Erythroblast (primary cell): ENCODE results near the gene FAM20C.
"Not testable (repeated sequence)": the region's sequence is repeated elsewhere in the genome, so short reads cannot be mapped to it uniquely, and the experiment has no call there.

Experiments used
- DNase-seq, 2 experiments: peaks; one replicate each; lab custom pipeline; 2025; lab: John Stamatoyannopoulos, UW
- GATA1 ChIP-seq: IDR thresholded peaks from 2 replicates; pipeline ENCODE4 v1.6.1; 2011; ENCODE audit warnings: low read depth, mild to moderate bottlenecking, control low read depth, low read length, moderate library complexity
- POLR2A ChIP-seq: IDR thresholded peaks from 2 replicates; pipeline ENCODE4 v1.6.1; 2011; ENCODE audit warnings: mild to moderate bottlenecking, low read length

FAM20C gene

DNA sequence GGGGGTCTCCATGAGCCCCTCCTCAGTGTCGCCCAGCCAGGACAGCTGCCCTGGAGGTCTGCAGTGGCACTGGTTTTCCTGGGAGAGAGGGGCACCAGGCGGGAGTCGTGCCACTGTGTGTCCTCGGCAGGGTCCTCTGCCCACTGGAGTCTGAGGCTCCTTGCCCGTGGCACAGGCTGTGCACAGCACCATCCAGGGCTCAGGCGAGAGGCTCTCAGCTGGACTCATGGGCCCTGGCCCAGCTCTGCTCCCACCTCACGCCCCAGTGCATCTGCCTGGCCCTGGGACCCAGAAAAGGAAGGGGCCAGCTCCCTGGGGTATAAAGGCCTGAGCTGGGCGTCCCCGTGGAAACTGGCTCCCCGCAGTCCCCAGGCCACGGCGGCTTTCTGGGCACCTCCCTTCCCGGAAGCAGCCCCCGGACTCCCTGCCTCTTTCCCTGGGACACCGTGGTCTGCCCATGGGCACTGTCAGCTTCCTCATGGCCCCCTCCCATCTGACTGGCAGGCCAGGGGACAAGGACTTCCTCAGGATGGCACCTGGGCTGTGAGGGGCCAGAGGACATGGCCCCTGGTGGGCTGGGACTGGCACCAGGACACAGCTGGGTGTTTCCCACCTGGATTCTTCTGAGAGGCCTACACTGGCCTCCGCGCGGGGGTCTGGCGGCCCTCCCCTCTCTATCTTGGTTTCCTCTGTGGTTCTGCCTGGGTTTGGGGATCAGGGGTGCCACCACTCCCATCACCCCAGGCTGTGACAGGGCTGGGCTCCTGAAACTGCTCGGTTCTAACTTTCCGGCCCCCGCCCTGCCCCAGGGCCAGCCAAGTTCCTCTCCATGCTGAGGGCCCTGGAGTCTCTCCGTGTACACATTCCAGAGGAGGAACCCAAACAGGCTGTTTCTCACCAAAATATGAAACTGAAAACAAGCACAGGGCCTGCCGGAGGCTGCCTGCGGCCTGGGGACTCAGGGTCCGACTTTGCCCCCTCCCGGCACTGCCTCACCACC lies 103.1 kb downstream of the FAM20C start:
- no peak for DNase-seq
- TF ChIP-seq POLR2A (no peak), GATA1 (no peak)

DNA sequence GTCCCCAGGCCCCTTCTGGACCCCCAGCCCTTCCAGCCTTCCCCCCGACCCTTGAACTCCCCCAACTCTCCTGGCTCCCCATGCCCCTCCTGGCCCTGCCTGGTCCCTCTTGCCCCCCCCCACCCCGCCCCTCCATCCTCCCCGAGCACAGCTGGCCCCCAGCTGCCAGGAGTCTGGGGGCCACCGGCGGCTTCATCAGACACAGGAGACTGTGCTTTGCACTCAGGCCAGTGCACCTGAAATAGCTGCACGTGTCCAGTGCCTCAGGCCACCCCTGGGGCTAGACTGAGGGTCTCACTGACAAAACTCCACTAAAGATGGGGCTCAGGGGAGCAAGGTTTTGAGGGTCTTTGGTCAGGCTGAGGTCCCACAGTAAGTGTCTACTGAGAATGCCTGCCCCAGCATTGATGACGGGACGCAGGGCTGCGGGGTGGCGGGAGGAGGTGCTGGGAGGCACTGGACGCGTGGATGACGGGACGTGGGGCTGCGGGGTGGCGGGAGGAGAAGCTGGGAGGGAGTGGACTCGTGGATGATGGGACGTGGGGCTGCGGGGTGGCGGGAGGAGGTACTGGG lies 104.1 kb downstream of the FAM20C start:
- no peak for DNase-seq
- no peak for TF ChIP-seq GATA1
- no peak for TF ChIP-seq POLR2A

DNA sequence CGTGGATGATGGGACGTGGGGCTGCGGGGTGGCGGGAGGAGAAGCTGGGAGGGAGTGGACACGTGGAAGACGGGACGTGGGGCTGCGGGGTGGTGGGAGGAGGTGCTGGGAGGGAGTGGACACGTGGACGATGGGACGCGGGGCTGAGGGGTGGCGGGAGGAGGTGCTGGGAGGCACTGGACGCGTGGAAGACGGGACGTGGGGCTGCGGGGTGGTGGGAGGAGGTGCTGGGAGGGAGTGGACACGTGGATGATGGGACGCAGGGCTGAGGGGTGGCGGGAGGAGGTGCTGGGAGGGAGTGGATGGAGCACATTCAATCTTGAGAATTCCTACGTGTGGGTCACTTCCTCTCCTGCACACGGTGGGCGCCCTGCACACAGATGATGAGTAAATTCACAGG lies 104.8 kb downstream of the FAM20C start:
- DNase-seq: not testable (repeated sequence)

DNA sequence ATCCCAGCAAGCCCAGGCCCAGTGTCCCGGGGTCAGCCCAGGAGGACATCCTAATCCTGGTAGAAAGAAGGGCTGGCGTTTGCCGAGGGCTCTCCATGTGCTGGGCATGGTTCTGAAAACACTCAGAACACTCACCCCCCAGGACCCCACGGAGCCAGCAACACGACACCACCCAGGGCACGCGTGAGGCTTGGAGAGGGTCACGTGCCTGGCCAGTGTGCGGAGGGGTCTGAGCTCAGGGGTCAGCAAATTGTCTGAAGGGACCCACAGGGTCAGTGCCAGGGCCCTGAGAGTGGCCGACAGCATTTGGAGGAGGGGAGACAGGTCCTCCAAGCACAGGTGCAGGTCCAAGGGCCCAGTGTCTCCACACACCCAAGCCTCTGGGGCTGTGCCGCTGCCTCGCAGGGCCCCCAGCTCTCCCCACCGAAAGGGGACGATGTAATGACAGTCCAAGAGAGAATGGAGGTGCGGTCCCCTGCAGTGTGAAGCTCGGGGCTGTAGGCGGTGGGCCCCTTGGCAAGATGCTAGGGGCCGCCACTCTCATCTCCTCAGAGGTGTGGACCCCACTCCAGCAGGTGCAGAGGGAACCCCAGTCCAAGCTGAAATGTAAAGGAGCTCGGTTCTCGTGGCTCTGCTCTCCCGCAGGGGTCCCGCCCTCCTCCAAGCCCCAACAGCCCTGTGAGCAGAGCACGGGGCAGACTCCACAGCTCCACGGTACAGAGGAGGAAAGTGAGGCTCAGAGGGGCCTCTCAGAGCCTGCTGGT lies 105.4 kb downstream of the FAM20C start:
- no peak for TF ChIP-seq POLR2A
- no peak for TF ChIP-seq GATA1
- DNase-seq: no peak

DNA sequence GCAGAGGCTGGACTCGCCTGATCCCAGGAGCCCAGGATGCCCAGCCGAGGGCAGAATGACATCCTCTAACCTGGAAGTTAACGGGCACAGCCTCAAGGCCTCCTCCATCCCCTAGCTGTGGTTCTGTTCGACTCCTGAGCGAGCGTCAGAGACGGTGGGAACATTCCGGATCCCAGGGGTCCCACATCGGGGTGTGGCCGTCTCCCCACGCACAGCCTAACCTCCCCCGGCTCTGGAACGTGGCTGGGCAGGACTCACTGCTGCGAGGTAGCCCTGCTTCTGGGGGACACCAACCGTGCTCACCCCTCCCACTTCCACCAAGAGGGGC lies 106.0 kb downstream of the FAM20C start:
- DNase-seq: no peak
- TF ChIP-seq POLR2A (no peak), GATA1 (no peak)

DNA sequence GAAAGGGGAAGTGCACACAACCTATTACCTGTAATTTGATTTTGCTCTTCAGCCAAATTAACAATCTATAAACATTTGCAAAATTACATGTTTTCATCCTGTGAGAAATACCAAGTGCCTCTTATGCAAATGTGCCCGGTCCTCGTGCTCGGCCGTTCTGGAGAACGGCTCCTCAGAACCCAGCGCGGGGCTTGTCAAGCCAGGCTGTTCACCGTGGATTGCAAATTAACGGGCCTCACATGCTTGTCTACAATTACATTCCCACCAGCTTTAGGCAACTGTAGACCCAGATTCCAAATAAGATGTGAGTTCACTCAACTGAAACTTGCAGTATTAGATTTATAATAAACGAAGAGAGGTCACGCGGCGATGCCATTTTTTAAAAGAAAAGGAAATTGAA lies 106.4 kb downstream of the FAM20C start:
- DNase-seq: no peak
- TF ChIP-seq GATA1: no peak
- no peak for TF ChIP-seq POLR2A

DNA sequence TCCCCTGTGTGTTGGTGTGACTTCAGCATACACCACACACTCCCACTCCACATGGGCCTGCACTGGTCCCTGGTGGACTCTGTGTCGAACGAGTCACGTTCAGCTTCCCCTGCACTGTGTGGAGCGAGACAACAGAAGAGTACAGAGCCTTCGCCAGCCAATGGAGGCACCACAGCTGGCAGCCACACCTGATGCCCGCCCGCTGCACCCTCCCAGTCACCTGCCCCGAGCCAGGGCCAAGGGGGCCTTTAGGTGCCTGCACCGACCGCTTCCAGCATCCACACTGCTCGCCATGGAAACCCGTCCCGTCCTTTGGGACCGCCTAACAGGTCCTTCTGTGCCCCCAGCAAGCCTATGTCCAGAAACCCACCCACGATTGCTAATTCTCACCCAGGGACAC lies 106.8 kb downstream of the FAM20C start:
- TF ChIP-seq POLR2A (no peak), GATA1 (no peak)
- no peak for DNase-seq

DNA sequence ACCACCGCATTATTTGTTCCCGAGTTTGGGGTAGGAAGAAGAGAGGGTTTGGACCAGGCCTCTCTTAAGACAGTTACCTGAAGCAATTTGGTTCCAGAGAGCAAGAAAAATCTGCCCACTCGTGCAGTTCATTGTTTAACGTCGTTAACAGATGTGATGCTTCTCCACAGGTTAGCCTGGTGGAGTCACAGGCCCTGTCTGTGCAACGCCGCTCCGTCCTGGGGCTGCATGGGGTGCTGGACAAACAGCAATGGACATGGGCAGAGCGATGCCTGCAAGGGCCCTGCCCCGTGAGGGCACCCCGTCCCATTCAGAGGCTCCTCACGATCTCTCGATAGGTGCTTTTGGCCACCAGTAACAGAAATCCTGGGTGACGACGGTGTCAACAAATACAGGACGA lies 107.3 kb downstream of the FAM20C start:
- no peak for TF ChIP-seq POLR2A
- no peak for TF ChIP-seq GATA1
- no peak for DNase-seq

DNA sequence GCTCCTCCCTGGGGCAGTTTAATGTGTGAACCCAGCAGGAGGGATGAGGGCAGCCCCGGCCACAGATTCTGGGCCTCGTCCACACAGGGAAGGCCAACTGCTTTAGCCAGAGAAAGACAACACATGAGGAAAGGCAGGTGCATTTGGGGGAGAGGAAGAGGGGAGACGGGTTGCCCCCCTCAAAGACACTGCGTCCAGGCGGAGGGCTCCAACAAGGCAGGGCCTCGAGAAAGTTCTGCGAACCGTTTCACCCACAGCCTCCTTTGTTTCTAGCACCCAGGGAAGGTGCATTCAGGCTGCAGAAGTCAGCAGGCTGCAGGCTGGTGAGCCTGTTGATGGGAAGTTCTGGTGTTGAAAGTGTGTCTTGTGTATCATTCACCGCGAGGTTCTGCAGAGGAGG lies 107.7 kb downstream of the FAM20C start:
- no peak for DNase-seq

DNA sequence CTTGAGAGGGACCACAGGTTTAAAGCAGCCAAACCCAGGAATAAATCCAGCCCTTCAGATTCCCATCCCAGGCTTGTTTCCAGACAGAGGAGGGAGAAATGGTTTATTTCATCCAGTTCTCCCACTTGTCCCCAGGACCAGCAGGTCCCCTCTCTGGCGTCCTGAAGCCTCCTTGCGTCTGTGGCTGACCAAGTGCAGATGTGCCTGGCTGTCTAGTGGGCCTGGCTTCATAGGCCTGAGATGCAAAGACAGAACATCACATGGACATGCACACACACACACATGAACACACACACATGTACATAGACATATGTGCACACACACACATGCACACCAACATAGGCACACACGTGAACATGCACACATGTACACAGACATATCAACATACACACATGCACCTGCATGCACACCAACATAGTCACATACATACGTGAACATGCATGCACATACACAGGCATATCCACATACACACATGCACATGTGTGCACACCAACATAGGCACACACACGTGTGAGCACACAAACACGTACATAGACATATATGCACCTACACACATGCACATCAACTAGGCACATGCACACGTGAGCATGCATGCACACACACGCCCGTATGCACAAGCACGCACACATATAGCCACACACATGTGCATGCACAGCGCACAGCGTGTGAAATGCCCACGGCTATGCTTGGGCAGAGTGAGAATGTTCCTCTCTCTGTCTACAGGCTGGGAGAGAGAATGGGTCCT lies 108.3 kb downstream of the FAM20C start:
- TF ChIP-seq POLR2A (no peak), GATA1 (no peak)
- no peak for DNase-seq

More for the DNA sequence above, 107.7 kb downstream of the FAM20C start:
- TF ChIP-seq GATA1: no peak
- no peak for TF ChIP-seq POLR2A

DNA sequence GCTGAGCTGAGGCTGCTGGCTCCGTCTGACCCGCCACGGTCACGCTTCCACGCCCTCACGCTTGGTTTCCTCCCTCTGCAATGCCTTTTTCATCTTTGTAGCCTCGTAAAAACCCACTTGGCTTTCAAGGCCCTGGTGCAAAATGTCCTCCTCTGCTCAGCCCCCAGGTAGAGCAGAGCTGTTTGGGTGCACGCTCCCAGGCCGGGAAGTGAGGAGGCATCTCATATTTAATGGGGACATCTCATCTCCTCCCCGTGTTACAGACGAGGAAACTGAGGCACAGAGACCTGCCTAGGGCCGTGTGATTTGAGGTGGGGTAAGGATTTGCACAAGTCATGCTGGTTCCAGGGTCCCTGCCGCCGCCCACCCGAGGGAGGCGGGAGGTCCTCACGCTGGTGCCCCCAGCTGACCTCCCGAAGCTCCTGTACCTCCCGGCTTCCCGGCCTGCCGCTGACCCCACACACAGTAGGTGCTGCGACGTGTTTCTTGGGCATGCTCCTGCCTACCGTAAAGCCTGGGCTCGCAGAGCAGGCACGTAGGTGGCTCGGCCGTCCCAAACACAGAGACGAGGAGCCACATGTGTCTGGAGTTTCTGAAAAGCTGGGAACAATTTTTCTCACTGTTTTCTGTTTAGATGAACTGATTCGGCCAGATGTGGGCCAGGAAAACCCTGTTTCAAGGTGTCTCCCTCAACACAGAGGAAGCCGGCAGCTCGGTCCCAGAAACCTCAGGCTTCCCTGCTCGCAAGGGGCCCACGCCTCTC lies 109.1 kb downstream of the FAM20C start:
- no peak for TF ChIP-seq GATA1
- no peak for TF ChIP-seq POLR2A
- no peak for DNase-seq

DNA sequence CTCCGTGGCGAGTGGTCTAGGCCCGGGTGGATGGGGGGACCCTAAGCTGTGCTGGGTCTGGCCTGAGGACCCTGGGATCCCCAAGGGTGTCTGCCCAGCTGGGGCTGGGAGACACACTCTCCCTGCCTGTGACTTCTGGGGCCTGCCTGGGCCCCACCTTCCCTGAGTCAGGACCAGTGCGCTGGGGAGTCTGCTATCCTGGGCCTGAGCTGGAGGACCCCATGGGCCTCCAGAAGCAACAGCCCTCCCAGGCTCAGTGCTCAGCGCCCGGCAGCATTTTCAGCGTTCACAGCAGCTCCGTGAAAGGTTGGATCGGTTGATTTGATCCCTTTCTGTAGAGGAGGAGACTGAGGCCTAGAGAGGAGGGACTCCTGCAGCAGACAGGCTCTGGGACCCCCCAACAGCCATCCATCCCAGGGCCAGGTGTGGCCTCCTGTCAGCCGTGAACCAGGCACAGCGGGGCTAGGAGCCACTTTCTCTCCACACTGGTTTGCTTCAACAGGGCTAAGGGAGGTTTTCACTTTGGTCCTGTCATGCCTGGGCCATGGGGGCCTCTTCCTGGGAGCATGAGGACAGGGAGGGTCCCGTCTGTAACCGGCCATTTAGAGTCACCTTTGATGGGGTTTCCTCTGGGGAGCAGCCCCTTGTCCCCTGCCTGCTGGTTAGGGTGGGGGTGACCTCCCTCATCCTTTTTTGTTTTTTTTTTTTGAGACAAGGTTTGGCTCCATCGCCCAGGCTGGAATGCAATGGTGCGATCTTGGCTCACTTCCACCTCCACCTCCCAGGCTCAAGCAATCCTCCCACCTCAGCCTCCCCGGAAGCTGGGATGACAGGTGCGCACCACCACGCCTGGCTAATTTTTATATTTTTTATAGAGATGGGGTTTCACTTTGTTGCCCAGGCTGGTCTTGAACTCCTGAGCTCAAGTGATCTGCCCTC lies 110.0 kb downstream of the FAM20C start:
- TF ChIP-seq GATA1: no peak
- no peak for TF ChIP-seq POLR2A
- DNase-seq: no peak
